Measurements from ENCODE around the gene PRTG. TPM values are rescaled to one million over a fixed set of nuclear protein-coding genes. Genes with fewer than 3 reads are reported as not detected.

PRTG gene
- total RNA-seq, 1 experiment from 2014 or later, result 3.6 TPM

- POLR2A ChIA-PET, result interaction anchor here (0.6 kb wide), 1 partner anchor 11 kb away, joined by 7 read pairs; no protein-coding TSS in a partner anchor
- ATAC-seq, result no peak
Observed at GRCh38 chr15:55633731-55634130, 109.2 kb downstream of the PRTG start.

GRCh38 chr15:55632434-55632833, 110.5 kb downstream of the PRTG start:
- CTCF ChIA-PET, result no interaction called here

More at GRCh38 chr15:55633731-55634130, 109.2 kb downstream of the PRTG start:
- no peak overlapping the region for H3K4me3 Mint-ChIP-seq
- no peaks in the 10 kb centered on the region for H3K4me1 Mint-ChIP-seq
- CTCF ChIA-PET, result interaction anchor here (0.9 to 1.4 kb wide), 3 partner anchors 10 to 216 kb away, joined by 3 to 5 read pairs (median 3); no protein-coding TSS in a partner anchor
- TF ChIP-seq ZNF671 (CRISPR knock-in tag; IDR thresholded peaks at IDR 0.05), result no peak
- no peak for TF ChIP-seq OVOL2 (CRISPR knock-in tag; IDR thresholded peaks at IDR 0.05; ENCODE audit: borderline replicate concordance)
- no peak for TF ChIP-seq E2F5 (CRISPR knock-in tag; IDR thresholded peaks at IDR 0.05)
- no peak for TF ChIP-seq HMGXB4 (CRISPR knock-in tag; IDR thresholded peaks at IDR 0.05)
- TF ChIP-seq ATF3 (CRISPR knock-in tag; conservative IDR thresholded peaks at IDR 0.05), result no peak
- TF ChIP-seq FOXP1 (CRISPR knock-in tag; IDR thresholded peaks at IDR 0.05; ENCODE audit: borderline replicate concordance), result no peak
- TF ChIP-seq ATF2 (CRISPR knock-in tag; IDR thresholded peaks at IDR 0.05; ENCODE audit: borderline replicate concordance, low read depth), result no peak
- no peak for TF ChIP-seq AFF4 (CRISPR knock-in tag; IDR thresholded peaks at IDR 0.05; ENCODE audit: borderline replicate concordance)
- H3K36me3 Mint-ChIP-seq, result no peaks in the 10 kb centered on the region
- H3K9me3 Mint-ChIP-seq, result no peaks in the 10 kb centered on the region
- no peak overlapping the region for H3K27ac Mint-ChIP-seq
- H3K27me3 Mint-ChIP-seq (ENCODE audit: low read depth), result no peaks in the 10 kb centered on the region; the same call in none of the 2 replicates
- no peak for DNase-seq (ENCODE audit: low spot score)

More at GRCh38 chr15:55632434-55632833, 110.5 kb downstream of the PRTG start:
- no peak for DNase-seq (ENCODE audit: low spot score)
- TF ChIP-seq NFE2L1 (CRISPR knock-in tag; IDR thresholded peaks at IDR 0.05), result no peak
- no peak for TF ChIP-seq ZBTB21 (CRISPR knock-in tag; IDR thresholded peaks at IDR 0.05; ENCODE audit: borderline replicate concordance)
- no peak for TF ChIP-seq FOXP4 (CRISPR knock-in tag; IDR thresholded peaks at IDR 0.05)
- no peak for TF ChIP-seq ZNF138 (CRISPR knock-in tag; conservative IDR thresholded peaks at IDR 0.05)
- TF ChIP-seq MLX (CRISPR knock-in tag; IDR thresholded peaks at IDR 0.05), result no peak
- TF ChIP-seq HMGA2 (CRISPR knock-in tag; IDR thresholded peaks at IDR 0.05), result no peak
- POLR2A ChIA-PET, result no interaction called here
- Mint-ChIP-seq H3K27me3 (ENCODE audit: low read depth) (no peaks in the 10 kb centered on the region; the same call in none of the 2 replicates), H3K9me3 (no peaks in the 10 kb centered on the region), H3K4me1 (no peaks in the 10 kb centered on the region), H3K27ac (no peak overlapping the region), H3K4me3 (no peak overlapping the region), H3K36me3 (no peaks in the 10 kb centered on the region)
- no peak for ATAC-seq

Measured in WTC11 (cell line).